ENCODE results near the gene ABHD12.
"Not testable (repeated sequence)": the region's sequence is repeated elsewhere in the genome, so short reads cannot be mapped to it uniquely, and the experiment has no call there.

Gene ABHD12

DNA sequence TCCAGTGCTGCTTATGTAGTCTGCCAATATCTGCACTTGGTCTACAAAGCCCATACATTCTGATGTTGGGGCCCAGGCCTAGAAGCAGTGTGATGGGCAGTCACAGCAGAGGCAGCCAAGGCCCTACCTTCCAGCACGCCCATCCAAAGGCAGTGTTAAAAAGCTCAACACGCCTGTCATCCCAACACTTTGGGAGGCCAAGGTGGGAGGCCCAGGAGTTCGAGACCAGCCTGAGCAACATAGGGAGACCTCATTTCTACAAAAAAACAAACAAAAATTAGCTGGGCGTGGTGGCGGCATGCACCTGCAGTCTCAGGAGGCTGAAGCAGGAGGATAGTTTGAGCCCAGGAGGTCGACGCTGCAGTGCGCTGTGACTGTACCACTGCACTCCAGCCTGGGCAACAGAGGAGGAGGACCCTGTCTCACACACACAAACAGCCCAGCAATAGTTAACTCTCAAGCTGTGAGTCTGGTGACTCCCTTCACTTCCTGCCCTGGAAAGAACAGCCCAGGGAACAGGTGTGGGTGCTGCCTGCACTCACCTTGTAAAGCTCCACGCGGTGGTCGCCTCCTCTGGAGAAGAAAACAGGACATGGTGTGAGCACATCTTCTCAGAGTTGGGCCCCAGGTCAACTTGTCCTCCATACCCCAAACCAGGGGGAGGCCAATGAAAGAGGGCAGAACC lies 74.0 kb downstream of the ABHD12 start:
- DNase-seq (ENCODE audit: low read depth) = no peak
- TF ChIP-seq, protein P1, sequence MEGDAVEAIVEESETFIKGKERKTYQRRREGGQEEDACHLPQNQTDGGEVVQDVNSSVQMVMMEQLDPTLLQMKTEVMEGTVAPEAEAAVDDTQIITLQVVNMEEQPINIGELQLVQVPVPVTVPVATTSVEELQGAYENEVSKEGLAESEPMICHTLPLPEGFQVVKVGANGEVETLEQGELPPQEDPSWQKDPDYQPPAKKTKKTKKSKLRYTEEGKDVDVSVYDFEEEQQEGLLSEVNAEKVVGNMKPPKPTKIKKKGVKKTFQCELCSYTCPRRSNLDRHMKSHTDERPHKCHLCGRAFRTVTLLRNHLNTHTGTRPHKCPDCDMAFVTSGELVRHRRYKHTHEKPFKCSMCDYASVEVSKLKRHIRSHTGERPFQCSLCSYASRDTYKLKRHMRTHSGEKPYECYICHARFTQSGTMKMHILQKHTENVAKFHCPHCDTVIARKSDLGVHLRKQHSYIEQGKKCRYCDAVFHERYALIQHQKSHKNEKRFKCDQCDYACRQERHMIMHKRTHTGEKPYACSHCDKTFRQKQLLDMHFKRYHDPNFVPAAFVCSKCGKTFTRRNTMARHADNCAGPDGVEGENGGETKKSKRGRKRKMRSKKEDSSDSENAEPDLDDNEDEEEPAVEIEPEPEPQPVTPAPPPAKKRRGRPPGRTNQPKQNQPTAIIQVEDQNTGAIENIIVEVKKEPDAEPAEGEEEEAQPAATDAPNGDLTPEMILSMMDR (conservative IDR thresholded peaks at IDR 0.05; ENCODE audit: low read depth, low read length) = no peak
- no peak overlapping the region for H3K4me3 ChIP-seq (ENCODE audit: low read length)

DNA sequence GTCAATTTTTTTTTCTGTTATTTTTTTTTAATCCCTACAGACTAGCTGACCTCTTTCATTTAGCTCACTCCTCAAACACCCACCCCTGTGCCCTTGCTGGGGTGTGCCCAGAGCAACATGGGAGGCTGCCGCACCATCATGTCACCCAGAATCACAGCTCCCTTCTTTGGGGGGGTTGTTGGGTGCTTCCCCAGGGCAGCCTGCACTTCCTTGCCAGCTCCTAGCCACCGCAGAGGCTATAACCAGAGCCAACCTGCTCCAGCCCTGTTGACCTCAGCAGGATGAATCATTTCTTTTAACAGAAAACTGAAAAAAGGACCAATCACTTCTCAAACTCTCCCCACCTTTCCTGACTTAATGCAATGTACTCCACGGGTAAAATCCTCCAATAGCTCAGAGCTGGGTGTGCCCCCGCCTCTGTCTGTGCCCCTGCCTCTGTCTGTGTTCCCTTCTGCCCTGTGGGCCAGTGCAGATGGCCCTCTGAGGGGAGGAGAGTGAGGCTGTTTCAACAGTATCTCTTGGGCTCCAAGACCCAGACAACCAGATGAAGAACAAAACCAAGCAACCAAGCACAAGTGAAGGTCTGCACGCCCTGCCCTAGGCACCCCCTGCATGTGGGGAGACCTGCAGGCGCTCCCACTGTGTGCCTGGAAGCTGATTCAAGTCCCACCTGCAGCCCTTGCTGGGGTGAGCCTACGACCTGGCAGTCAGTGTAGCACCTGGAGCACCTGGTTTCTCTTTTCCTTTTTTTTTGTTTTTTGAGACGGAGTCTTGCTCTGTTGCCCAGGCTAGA lies 75.0 kb downstream of the ABHD12 start:
- DNase-seq (ENCODE audit: low read depth) = no peak
- H3K4me3 ChIP-seq (ENCODE audit: low read length) = no peak overlapping the region
- TF ChIP-seq, protein P1 (conservative IDR thresholded peaks at IDR 0.05; ENCODE audit: low read depth, low read length) = no peak

DNA sequence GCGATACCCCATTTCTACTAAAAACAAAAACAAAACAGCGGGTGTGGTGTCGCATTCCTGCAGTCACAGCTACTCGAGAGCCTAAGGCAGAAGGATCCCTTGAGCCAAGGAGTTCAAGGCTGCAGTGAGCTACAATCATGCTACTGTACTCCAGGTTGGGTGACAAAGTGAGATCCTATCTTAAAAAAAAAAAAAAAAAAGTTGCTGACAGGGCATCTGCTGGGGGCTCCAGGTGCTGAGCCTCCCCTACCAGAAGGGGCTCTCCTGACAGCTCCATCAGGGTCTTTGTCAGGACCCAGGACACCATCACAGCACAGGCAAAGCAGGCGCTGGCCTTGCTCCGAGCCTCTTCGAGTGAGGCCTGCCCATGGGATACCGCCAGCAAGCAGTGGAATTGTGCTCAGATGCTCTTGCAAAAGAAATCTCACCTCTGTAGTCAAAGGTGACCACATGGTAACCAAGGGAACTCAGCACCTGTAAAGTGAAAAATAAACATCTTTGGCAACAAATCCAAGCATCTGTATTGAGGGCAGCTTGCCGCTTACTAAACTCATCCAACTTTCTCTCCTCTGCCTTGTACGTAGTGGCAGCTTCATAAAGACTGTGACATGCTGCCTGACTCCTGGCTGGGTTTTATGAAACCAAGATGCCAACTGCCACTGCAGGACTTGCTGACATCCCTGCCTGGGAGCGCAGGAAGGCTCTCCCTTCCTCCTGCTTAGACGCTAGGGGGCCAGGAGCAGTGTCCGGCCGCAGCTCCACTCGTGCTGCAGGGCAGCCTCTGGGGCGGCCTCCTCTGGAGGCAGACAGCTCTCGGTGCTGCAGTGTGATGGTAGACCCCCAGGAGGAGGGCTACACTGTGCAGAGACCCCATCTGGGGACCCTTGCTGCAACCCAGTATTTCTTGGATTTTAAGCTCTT lies 75.9 kb downstream of the ABHD12 start:
- H3K4me3 ChIP-seq (ENCODE audit: low read length) = no peak overlapping the region
- TF ChIP-seq, protein P1 (conservative IDR thresholded peaks at IDR 0.05; ENCODE audit: low read depth, low read length) = peak; percentile 36
- DNase-seq (ENCODE audit: low read depth) = no peak

DNA sequence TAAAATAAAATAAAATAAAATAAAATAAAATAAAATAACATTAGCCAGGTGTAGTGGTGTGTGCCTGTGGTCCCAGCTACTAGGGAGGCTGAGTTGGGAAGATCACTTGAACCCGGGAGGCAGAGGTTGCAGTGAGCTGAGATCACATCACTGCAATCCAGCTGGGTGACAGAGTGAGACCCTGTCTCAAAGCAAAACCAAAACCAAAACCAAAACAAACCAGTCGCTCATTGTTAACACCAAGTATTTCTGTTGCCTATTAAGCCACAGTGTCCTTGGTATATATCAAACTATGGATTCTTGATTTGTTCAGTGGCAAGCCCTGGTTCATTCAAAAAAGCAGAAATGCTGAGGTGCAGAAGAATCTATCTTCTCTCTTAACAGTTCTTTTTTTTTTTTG lies 77.0 kb downstream of the ABHD12 start:
- no peak overlapping the region for H3K4me3 ChIP-seq (ENCODE audit: low read length)
- no peak for DNase-seq (ENCODE audit: low read depth)
- TF ChIP-seq, protein P1 (conservative IDR thresholded peaks at IDR 0.05; ENCODE audit: low read depth, low read length) = no peak

DNA sequence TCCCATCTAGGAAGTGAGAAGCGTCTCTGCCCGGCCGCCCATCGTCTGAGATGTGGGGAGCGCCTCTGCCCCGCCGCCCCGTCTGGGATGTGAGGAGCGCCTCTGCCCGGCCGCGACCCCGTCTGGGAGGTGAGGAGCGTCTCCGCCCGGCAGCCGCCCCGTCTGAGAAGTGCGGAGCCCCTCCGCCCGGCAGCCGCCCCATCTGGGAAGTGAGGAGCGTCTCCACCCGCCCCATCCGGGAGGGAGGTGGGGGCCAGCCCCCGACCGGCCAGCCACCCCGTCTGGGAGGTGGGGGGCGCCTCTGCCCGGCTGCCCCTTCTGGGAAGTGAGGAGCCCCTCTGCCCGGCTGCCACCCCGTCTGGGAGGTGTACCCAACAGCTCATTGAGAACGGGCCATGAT lies 77.9 kb downstream of the ABHD12 start:
- not testable (repeated sequence) for H3K4me3 ChIP-seq (ENCODE audit: low read length); DNase-seq (ENCODE audit: low read depth)

DNA sequence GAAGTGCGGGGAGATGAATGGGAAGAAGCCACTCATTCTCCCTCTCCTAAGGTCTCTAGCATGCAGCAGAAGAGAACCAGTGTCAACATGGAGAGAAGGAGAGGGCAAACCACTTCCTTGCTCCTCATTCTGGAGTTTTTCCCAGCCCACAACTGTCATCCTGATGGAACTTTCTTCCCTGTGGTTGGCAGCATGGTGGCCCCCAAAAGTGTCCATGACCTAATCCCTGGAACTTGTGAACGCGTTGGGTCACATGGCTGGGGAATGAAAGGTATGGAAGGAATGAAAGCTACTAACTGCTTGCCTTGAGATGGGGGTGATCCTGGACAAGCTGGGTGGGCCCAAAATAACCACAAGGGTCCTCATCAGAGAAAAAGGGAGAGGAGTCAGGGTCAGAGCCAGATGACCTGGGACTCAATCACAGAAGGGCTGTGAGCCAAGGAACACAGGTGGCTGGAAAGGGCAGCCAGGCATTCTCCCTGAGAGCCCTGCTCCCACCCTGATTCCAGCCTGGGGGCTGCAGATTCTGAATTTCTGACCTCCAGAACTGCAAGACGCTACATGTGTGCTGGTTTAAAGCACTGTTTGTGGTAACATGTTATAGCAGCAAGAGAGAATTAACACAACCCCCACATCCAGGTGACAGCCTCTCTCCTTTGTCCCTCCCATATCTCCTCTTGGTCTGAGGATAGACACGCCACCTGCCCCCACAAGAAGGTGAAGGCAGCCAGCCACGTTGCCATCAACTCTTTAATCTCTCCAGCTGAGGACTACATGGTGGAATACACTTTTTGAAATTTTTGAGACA lies 79.5 kb downstream of the ABHD12 start:
- H3K4me3 ChIP-seq (ENCODE audit: low read length) = no peak overlapping the region
- DNase-seq (ENCODE audit: low read depth) = no peak
- TF ChIP-seq, protein P1 (conservative IDR thresholded peaks at IDR 0.05; ENCODE audit: low read depth, low read length) = no peak

All from retinal pigment epithelial cell (primary cell).